GM21367 (cell line): Measurements from ENCODE around the gene BID.

Experiments used
- ATAC-seq: cut with Tn5 transposase; IDR thresholded peaks from one replicate; pipeline ENCODE4 v1.9.1; 2021; ENCODE audit not compliant: unreplicated experiment

The BID gene

GRCh38 chr22:17739196-17739975 is 34.9 kb downstream of the BID start:
- no peak for ATAC-seq

- no peak for ATAC-seq
These were observed 35.7 kb downstream of the BID start for GRCh38 chr22:17738386-17739128.

- no peak for ATAC-seq
These were observed 40.1 kb downstream of the BID start for GRCh38 chr22:17734187-17734586.

- ATAC-seq = no peak
These were observed 40.8 kb downstream of the BID start for GRCh38 chr22:17733466-17733865.

GRCh38 chr22:17732251-17732854 is 41.9 kb downstream of the BID start:
- ATAC-seq = no peak

- no peak for ATAC-seq
These were observed 44.7 kb downstream of the BID start for GRCh38 chr22:17729561-17729960.

GRCh38 chr22:17728786-17729185 is 45.5 kb downstream of the BID start:
- no peak for ATAC-seq

- ATAC-seq = no peak
These were observed 47.1 kb downstream of the BID start for GRCh38 chr22:17726928-17727897.

- no peak for ATAC-seq
These were observed 48.0 kb downstream of the BID start for GRCh38 chr22:17726006-17726927.

GRCh38 chr22:17725500-17725796 is 48.8 kb downstream of the BID start:
- no peak for ATAC-seq

- no peak for ATAC-seq
These were observed 49.4 kb downstream of the BID start for GRCh38 chr22:17724678-17725499.

GRCh38 chr22:17724241-17724640 is 50.0 kb downstream of the BID start:
- ATAC-seq = no peak

GRCh38 chr22:17719911-17720310 is 54.4 kb downstream of the BID start:
- no peak for ATAC-seq

- ATAC-seq = no peak
These were observed 56.6 kb downstream of the BID start for GRCh38 chr22:17717708-17718107.

GRCh38 chr22:17716529-17716928 is 57.7 kb downstream of the BID start:
- no peak for ATAC-seq

- ATAC-seq = no peak
These were observed 61.8 kb downstream of the BID start for GRCh38 chr22:17712441-17712840.

- no peak for ATAC-seq
These were observed 64.2 kb downstream of the BID start for GRCh38 chr22:17710023-17710422.

GRCh38 chr22:17707526-17707925 is 66.7 kb downstream of the BID start:
- ATAC-seq = no peak

- no peak for ATAC-seq
These were observed 67.3 kb downstream of the BID start for GRCh38 chr22:17706947-17707346.
